ENCODE measurements around the gene ABCA4.

ABCA4 gene

GRCh38 chr1:94045465-94046056 lies 75.4 kb downstream of the ABCA4 start:
- peak overlapping the region; percentile 28 for H3K4me3 ChIP-seq (ENCODE audit: low read depth, low read length)
- peak; percentile 100 for DNase-seq (ENCODE audit: low read depth)
- peak; percentile 76 for TF ChIP-seq CTCF (conservative IDR thresholded peaks at IDR 0.05; ENCODE audit: low read depth, low read length)

- H3K4me3 ChIP-seq (ENCODE audit: low read depth, low read length) = no peak overlapping the region
- DNase-seq (ENCODE audit: low read depth) = no peak
- TF ChIP-seq CTCF (conservative IDR thresholded peaks at IDR 0.05; ENCODE audit: low read depth, low read length) = no peak
Measured at GRCh38 chr1:94044891-94045290, 76.1 kb downstream of the ABCA4 start.

- TF ChIP-seq CTCF (conservative IDR thresholded peaks at IDR 0.05; ENCODE audit: low read depth, low read length) = no peak
- DNase-seq (ENCODE audit: low read depth) = no peak
- no peak overlapping the region for H3K4me3 ChIP-seq (ENCODE audit: low read depth, low read length)
Measured at GRCh38 chr1:94044290-94044790, 76.6 kb downstream of the ABCA4 start.

- no peak for TF ChIP-seq CTCF (conservative IDR thresholded peaks at IDR 0.05; ENCODE audit: low read depth, low read length)
- DNase-seq (ENCODE audit: low read depth) = no peak
- no peak overlapping the region for H3K4me3 ChIP-seq (ENCODE audit: low read depth, low read length)
Measured at GRCh38 chr1:94043738-94044289, 77.1 kb downstream of the ABCA4 start.

GRCh38 chr1:94042388-94042787 lies 78.6 kb downstream of the ABCA4 start:
- no peak overlapping the region for H3K4me3 ChIP-seq (ENCODE audit: low read depth, low read length)
- TF ChIP-seq CTCF (conservative IDR thresholded peaks at IDR 0.05; ENCODE audit: low read depth, low read length) = no peak
- DNase-seq (ENCODE audit: low read depth) = no peak

- TF ChIP-seq CTCF (conservative IDR thresholded peaks at IDR 0.05; ENCODE audit: low read depth, low read length) = no peak
- DNase-seq (ENCODE audit: low read depth) = no peak
- no peak overlapping the region for H3K4me3 ChIP-seq (ENCODE audit: low read depth, low read length)
Measured at GRCh38 chr1:94039871-94040569, 80.9 kb downstream of the ABCA4 start.
